ENCODE results near the gene LRRFIP1. TPM values are rescaled to one million over a fixed set of nuclear protein-coding genes. Genes with fewer than 3 reads are reported as not detected.

LRRFIP1 gene
- total and polyA plus RNA-seq, 2 donors (not counting 3 experiments of a cell fraction or from before 2014, with no cell fraction given), result 39.2 to 179 TPM

DNA sequence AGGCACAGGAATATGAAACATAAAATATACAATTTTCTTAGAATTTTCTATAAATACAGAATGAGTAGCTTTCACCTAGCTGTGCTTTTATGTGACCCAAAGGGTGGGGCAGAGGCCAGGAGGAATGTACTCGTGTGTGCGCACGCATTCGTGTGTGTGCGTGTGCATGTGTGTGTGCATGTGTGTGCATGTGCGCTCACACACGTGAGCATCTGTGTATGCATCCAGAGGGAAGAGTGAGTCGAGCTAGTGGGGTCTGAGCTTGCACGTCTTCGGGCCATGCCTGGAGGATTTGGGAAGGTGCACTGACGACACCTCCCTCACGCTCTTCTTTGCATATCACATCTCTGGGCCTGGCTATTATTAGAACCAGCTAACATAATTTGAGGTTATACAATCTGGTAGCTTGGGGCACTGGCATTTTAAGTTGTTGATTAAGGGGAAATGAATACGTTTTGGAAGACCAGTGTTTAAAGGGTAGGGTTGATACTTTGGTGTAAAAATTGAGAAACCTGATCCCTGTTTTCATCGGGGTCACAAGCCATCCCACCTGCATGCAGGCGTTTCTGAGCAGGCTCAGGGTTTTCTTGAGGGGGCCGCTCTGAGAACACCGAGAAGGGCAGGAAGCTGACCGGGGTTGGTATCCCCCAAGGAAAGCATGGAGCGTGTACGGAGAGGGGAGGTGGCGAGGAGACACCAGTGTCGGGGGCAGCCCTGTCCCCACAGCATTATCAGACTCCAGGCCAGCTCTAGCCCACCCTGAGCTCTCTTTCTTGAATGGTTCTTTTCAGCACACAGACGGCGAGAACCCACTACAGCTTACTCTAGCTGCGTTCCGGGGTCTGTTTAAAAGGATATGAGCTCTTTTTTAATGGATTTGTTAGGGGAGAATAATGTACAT is 85.3 kb downstream of the LRRFIP1 start:
- Histone ChIP-seq H3K4me1 (ENCODE audit: control insufficient read depth, extremely low read depth, insufficient read depth, low read length) (peaks cover 27% of the 10 kb centered on the region), H3K79me2 (ENCODE audit: control insufficient read depth, insufficient read depth, low read length) (peaks cover 88% of the 10 kb centered on the region), H3K27ac (ENCODE audit: insufficient read depth, low read depth, low read length) (no peak overlapping the region), H3K4me3 (replicated peaks in 1 of 3; ENCODE audit: insufficient read depth in 1 of 3, low read depth in 1 of 3, low read length in 3 of 3) (no peak overlapping the region), H2AFZ (ENCODE audit: low read depth, low read length) (no peak overlapping the region), H3K9ac (replicated peaks; ENCODE audit: extremely low read depth, insufficient read depth, low read length) (no peak overlapping the region), H3K27me3 (ENCODE audit: control insufficient read depth in 2 of 2, insufficient read depth in 2 of 2, low read length in 2 of 2) (no peaks in the 10 kb centered on the region), H3K9me3 (replicated peaks; ENCODE audit: control insufficient read depth, insufficient read depth, low read length) (no peaks in the 10 kb centered on the region), H3K9me1 (replicated peaks; ENCODE audit: control insufficient read depth, extremely low read depth, insufficient read depth, low read length) (no peaks in the 10 kb centered on the region), H3K36me3 (ENCODE audit: control insufficient read depth in 2 of 2, extremely low read depth in 1 of 2, insufficient read depth in 2 of 2, low read length in 2 of 2) (peaks cover 0 to 7% of the 10 kb centered on the region in 2 experiments), H4K20me1 (replicated peaks; ENCODE audit: control insufficient read depth, extremely low read depth, insufficient read depth, low read length) (no peaks in the 10 kb centered on the region), H3K4me2 (ENCODE audit: insufficient read depth, low read length) (no peak overlapping the region)
- TF ChIP-seq POLR2AphosphoS5 (IDR thresholded peaks at IDR 0.05; ENCODE audit: insufficient read depth, low read depth, low read length) (no peak), FOS (IDR thresholded peaks at IDR 0.05; ENCODE audit: borderline replicate concordance, insufficient read depth, low read length) (no peak), EZH2 (IDR thresholded peaks at IDR 0.05; ENCODE audit: borderline replicate concordance, low read depth, low read length, severe bottlenecking) (no peak), JUN (IDR thresholded peaks at IDR 0.05; ENCODE audit: borderline replicate concordance, insufficient read depth, insufficient read length, low read depth) (no peak), MYC (IDR thresholded peaks at IDR 0.05; ENCODE audit: low read depth, low read length) (no peak), GATA2 (IDR thresholded peaks at IDR 0.05; ENCODE audit: insufficient read depth, insufficient read length, low read depth, low read length) (no peak), POLR2A (IDR thresholded peaks at IDR 0.05; ENCODE audit: low read depth, low read length) (no peak)
- TF ChIP-seq, protein P1, sequence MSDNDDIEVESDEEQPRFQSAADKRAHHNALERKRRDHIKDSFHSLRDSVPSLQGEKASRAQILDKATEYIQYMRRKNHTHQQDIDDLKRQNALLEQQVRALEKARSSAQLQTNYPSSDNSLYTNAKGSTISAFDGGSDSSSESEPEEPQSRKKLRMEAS (IDR thresholded peaks at IDR 0.05; ENCODE audit: insufficient read depth, insufficient read length), result no peak
- TF ChIP-seq, protein P2, sequence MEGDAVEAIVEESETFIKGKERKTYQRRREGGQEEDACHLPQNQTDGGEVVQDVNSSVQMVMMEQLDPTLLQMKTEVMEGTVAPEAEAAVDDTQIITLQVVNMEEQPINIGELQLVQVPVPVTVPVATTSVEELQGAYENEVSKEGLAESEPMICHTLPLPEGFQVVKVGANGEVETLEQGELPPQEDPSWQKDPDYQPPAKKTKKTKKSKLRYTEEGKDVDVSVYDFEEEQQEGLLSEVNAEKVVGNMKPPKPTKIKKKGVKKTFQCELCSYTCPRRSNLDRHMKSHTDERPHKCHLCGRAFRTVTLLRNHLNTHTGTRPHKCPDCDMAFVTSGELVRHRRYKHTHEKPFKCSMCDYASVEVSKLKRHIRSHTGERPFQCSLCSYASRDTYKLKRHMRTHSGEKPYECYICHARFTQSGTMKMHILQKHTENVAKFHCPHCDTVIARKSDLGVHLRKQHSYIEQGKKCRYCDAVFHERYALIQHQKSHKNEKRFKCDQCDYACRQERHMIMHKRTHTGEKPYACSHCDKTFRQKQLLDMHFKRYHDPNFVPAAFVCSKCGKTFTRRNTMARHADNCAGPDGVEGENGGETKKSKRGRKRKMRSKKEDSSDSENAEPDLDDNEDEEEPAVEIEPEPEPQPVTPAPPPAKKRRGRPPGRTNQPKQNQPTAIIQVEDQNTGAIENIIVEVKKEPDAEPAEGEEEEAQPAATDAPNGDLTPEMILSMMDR (IDR thresholded peaks at IDR 0.05; ENCODE audit: extremely low read depth in 1 of 2, insufficient read depth in 1 of 2, low read depth in 1 of 2, low read length in 2 of 2), result no peak
- intact Hi-C loops (cut with micrococcal nuclease), result no loop called here
- ChIA-PET CTCF (interaction anchor here (1.3 to 2.6 kb wide), 2 partner anchors 13 to 32 kb away, joined by 3 to 11 read pairs; no protein-coding TSS in a partner anchor), POLR2A (no interaction called here)
- no TSS peak for BruUV-seq (replicated peaks)
- DNase-seq (ENCODE audit: low read depth, low spot score) (no peak), FAIRE-seq (no peak)
- dilution Hi-C loops (cut with MboI; ENCODE audit: extremely low pct_ligation_motif_present, low sequenced_read_pairs), result no loop called here

Data from endothelial cell of umbilical vein (primary cell).